Esophagus squamous epithelium (tissue), 5 donors: ENCODE data around the gene OTUD4. TPM values are rescaled to one million over a fixed set of nuclear protein-coding genes. Genes with fewer than 3 reads are reported as not detected.

Experiments used
- DNase-seq: peaks from one replicate; lab custom pipeline; 2025; lab: John Stamatoyannopoulos, UW
- H3K27ac ChIP-seq, 4 donors: fragments of 200-600 bp; sonication (generic); one replicate each; pipeline ENCODE4 v1.5.1; 2016 to 2019; ENCODE audit warnings: mild to moderate bottlenecking in 1 of 4
- H3K27me3 ChIP-seq, 4 donors: fragments of 200-600 bp; sonication (generic); 1 replicate in 3 of 4; 2 replicates in 1 of 4; pipeline versions ENCODE4 v1.5.1 to v1.6.0; 2017 to 2021; ENCODE audit warnings: antibody characterized with exemption in 1 of 4
- H3K36me3 ChIP-seq, 3 donors: fragments of 200-600 bp; sonication (generic); one replicate each; pipeline ENCODE4 v1.5.1; 2016 to 2019
- H3K4me1 ChIP-seq, 3 donors: fragments of 200-600 bp; sonication (generic); one replicate each; pipeline ENCODE4 v1.5.1; 2017 to 2019
- H3K4me3 ChIP-seq, 4 donors: fragments of 200-600 bp; sonication (generic); 1 replicate in 3 of 4; 2 replicates in 1 of 4; pipeline ENCODE4 v1.5.1; 2016 to 2019; ENCODE audit warnings: mild to moderate bottlenecking in 2 of 4, moderate library complexity in 1 of 4
- H3K9me3 ChIP-seq, 3 donors: fragments of 200-600 bp; sonication (generic); one replicate each; pipeline ENCODE4 v1.5.1; 2016 to 2019
- POLR2A ChIP-seq, 4 donors: fragments of 450-650 bp; IDR thresholded peaks; one replicate each; pipeline ENCODE4 v1.6.1; 2017; ENCODE audit warnings: antibody characterized with exemption in 4 of 4, mild to moderate bottlenecking in 4 of 4, moderate library complexity in 3 of 4
- WGBS, 2 donors: methylation state at CpG; one replicate each; pipeline ENCODE4 v1.1.5; 2018; 5-methylcytosine and 5-hydroxymethylcytosine counted together
- intact Hi-C: fragments of 100-400 bp; cut with DNase I; formaldehyde crosslinking; loops from one replicate; pipeline ENCODE4 v1.15.0; 2022
- small RNA-seq, 4 donors: library from RNA; depleted of rRNA; stranded (forward); fragments of <200 nt; gene quantifications; one replicate each; pipeline ENCODE3, GENCODE V24; 2016
- total RNA-seq, 4 donors: library from RNA; depleted of rRNA; stranded (reverse); fragments of >200 nt; gene quantifications; one replicate each; pipeline ENCODE4 v1.1.0, GENCODE V29; 2016
- TF ChIP-seq, protein P1 (sequence below), 6 experiments: fragments of 450-650 bp in 4 of 6; fragments of 200-600 bp in 2 of 6; sonication (generic) in 2 of 6; IDR thresholded peaks; one replicate each; pipeline ENCODE4 v1.5.1; 2016 to 2019; ENCODE audit warnings: antibody characterized with exemption in 6 of 6, mild to moderate bottlenecking in 4 of 6, moderate library complexity in 4 of 6
- donor health status: DM: yes; HTN: yes; CAD: no.

Gene OTUD4
- total RNA-seq, 4 donors from 2014 or later, result 15.2 to 34.0 (median 25.2) TPM

- peaks cover 7 to 57% (median 25%) of the 10 kb centered on the region in 3 donors for H3K4me1 ChIP-seq
- intact Hi-C loops, result no loop called here
- no peaks in the 10 kb centered on the region for H3K27me3 ChIP-seq
- H3K9me3 ChIP-seq, result peaks cover 0 to 12% (median 0%) of the 10 kb centered on the region in 3 donors
- no peak for DNase-seq
- 4 to 5% methylated on average over 10 of the region's 10 CpGs for WGBS, 2 donors
- peak overlapping the region; percentile 92 to 94 (median 94) for H3K27ac ChIP-seq
- H3K4me3 ChIP-seq, result peak overlapping the region; percentile 61 to 81 (median 74)
- H3K36me3 ChIP-seq, result peaks cover 0 to 35% (median 3%) of the 10 kb centered on the region in 3 donors
- TF ChIP-seq, protein P1, sequence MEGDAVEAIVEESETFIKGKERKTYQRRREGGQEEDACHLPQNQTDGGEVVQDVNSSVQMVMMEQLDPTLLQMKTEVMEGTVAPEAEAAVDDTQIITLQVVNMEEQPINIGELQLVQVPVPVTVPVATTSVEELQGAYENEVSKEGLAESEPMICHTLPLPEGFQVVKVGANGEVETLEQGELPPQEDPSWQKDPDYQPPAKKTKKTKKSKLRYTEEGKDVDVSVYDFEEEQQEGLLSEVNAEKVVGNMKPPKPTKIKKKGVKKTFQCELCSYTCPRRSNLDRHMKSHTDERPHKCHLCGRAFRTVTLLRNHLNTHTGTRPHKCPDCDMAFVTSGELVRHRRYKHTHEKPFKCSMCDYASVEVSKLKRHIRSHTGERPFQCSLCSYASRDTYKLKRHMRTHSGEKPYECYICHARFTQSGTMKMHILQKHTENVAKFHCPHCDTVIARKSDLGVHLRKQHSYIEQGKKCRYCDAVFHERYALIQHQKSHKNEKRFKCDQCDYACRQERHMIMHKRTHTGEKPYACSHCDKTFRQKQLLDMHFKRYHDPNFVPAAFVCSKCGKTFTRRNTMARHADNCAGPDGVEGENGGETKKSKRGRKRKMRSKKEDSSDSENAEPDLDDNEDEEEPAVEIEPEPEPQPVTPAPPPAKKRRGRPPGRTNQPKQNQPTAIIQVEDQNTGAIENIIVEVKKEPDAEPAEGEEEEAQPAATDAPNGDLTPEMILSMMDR (IDR thresholded peaks at IDR 0.05), result no peak
- no peak for TF ChIP-seq POLR2A (IDR thresholded peaks at IDR 0.05)
Measured at GRCh38 chr4:145097331-145097820, 83.0 kb downstream of the OTUD4 start.

- intact Hi-C loops, result no loop called here
- Histone ChIP-seq H3K4me3 (no peak overlapping the region), H3K9me3 (peaks cover 0 to 12% (median 0%) of the 10 kb centered on the region in 3 donors), H3K36me3 (peaks cover 0 to 65% (median 3%) of the 10 kb centered on the region in 3 donors), H3K27ac (no peak overlapping the region), H3K4me1 (peaks cover 7 to 24% (median 7%) of the 10 kb centered on the region in 3 donors), H3K27me3 (no peaks in the 10 kb centered on the region)
- DNase-seq, result no peak
- no peak for TF ChIP-seq POLR2A (IDR thresholded peaks at IDR 0.05)
- TF ChIP-seq, protein P1 (IDR thresholded peaks at IDR 0.05), result no peak
- WGBS, 2 donors, result 89 to 100% methylated on average over 2 of the region's 2 CpGs
Measured at GRCh38 chr4:145093638-145094037, 86.8 kb downstream of the OTUD4 start.

- Histone ChIP-seq H3K4me1 (peaks cover 0 to 4% (median 0%) of the 10 kb centered on the region in 3 donors), H3K4me3 (no peak overlapping the region), H3K27ac (no peak overlapping the region), H3K36me3 (peaks cover 3 to 87% (median 6%) of the 10 kb centered on the region in 3 donors), H3K9me3 (peaks cover 0 to 12% (median 0%) of the 10 kb centered on the region in 3 donors), H3K27me3 (no peaks in the 10 kb centered on the region)
- intact Hi-C loops, result no loop called here
- no peak for DNase-seq
- TF ChIP-seq POLR2A (IDR thresholded peaks at IDR 0.05), result no peak
- TF ChIP-seq, protein P1 (IDR thresholded peaks at IDR 0.05), result no peak
- WGBS, 2 donors, result 76 to 81% methylated on average over 1 of the region's 1 CpG
Measured at GRCh38 chr4:145090380-145090779, 90.0 kb downstream of the OTUD4 start.

- DNase-seq, result no peak
- no peaks in the 10 kb centered on the region for H3K27me3 ChIP-seq
- H3K4me1 ChIP-seq, result no peaks in the 10 kb centered on the region
- no peaks in the 10 kb centered on the region for H3K9me3 ChIP-seq
- intact Hi-C loops, result no loop called here
- TF ChIP-seq, protein P1 (IDR thresholded peaks at IDR 0.05), result no peak
- TF ChIP-seq POLR2A (IDR thresholded peaks at IDR 0.05), result no peak
- 90 to 100% methylated on average over 1 of the region's 1 CpG for WGBS, 2 donors
- H3K27ac ChIP-seq, result no peak overlapping the region
- peaks cover 0 to 79% (median 6%) of the 10 kb centered on the region in 3 donors for H3K36me3 ChIP-seq
- H3K4me3 ChIP-seq, result no peak overlapping the region
Measured at GRCh38 chr4:145083891-145084605, 96.3 kb downstream of the OTUD4 start.

Small RNAs within 50 kb of the gene (small RNA-seq; reads per million reads assigned to genes)
- 0 reads per million in 4 donors for gene RF00019

Other genes starting within 250 kb of the OTUD4 start
- 10 to 100 TPM; 13.1 to 21.2 (median 19.5) TPM for gene ANAPC10, start 82.4 kb downstream of the OTUD4 start, total RNA-seq
- 100 to 1,000 TPM in 1 of 4 donors, 10 to 100 TPM in 3; 54.8 to 109 (median 84.5) TPM for gene ABCE1, start 82.3 kb downstream of the OTUD4 start, total RNA-seq